HepG2 (cell line): ENCODE measurements around the gene MGST2.

Experiments
- CCAR2 ChIP-seq: fragments of 200-400 bp; formaldehyde crosslinking; optimal IDR thresholded peaks from 2 replicates; pipeline ENCODE3; 2018; ENCODE audit warnings: low read depth, mild to moderate bottlenecking, low read length, moderate library complexity
- MXI1 ChIP-seq: IDR thresholded peaks from 3 replicates; pipeline ENCODE4 v1.6.1; 2012; ENCODE audit warnings: low read depth, low read length, inconsistent platforms, borderline replicate concordance
- POLR2A ChIP-seq, 2 experiments: IDR thresholded peaks; 2 replicates each; pipeline ENCODE4 v1.6.1; 2011; ENCODE audit warnings: low read depth in 2 of 2, low read length in 2 of 2, mild to moderate bottlenecking in 1 of 2, moderate library complexity in 1 of 2; ENCODE audit not compliant: insufficient read depth in 1 of 2
- SIN3A ChIP-seq: IDR thresholded peaks from 2 replicates; pipeline ENCODE4 v1.6.1; 2011; ENCODE audit warnings: low read depth, mild to moderate bottlenecking, control low read depth, low read length, borderline replicate concordance
- SNRNP70 ChIP-seq: fragments of 200-400 bp; formaldehyde crosslinking; IDR thresholded peaks from 2 replicates; pipeline ENCODE4 v1.6.1; 2017; ENCODE audit warnings: mild to moderate bottlenecking, low read depth, low read length, moderate library complexity
- TP53 ChIP-seq: sonication (generic); formaldehyde crosslinking; conservative IDR thresholded peaks from 2 replicates; pipeline ENCODE4 v1.4.0; 2020; ENCODE audit warnings: missing genetic modification reagents

- no peak for TF ChIP-seq CCAR2
- no peak for TF ChIP-seq SIN3A
- no peak for TF ChIP-seq POLR2A (IDR thresholded peaks at IDR 0.05; ENCODE audit: insufficient read depth in 1 of 2, low read depth in 2 of 2, low read length in 2 of 2)
- TF ChIP-seq MXI1: no peak
- TF ChIP-seq SNRNP70: no peak
- no peak for TF ChIP-seq TP53 (CRISPR knock-in tag)
These were observed 88.1 kb downstream of the MGST2 start for GRCh38 chr4:139753686-139754085.
